ENCODE measurements around the gene GABRE.

GABRE gene, protein sequence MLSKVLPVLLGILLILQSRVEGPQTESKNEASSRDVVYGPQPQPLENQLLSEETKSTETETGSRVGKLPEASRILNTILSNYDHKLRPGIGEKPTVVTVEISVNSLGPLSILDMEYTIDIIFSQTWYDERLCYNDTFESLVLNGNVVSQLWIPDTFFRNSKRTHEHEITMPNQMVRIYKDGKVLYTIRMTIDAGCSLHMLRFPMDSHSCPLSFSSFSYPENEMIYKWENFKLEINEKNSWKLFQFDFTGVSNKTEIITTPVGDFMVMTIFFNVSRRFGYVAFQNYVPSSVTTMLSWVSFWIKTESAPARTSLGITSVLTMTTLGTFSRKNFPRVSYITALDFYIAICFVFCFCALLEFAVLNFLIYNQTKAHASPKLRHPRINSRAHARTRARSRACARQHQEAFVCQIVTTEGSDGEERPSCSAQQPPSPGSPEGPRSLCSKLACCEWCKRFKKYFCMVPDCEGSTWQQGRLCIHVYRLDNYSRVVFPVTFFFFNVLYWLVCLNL

DNA sequence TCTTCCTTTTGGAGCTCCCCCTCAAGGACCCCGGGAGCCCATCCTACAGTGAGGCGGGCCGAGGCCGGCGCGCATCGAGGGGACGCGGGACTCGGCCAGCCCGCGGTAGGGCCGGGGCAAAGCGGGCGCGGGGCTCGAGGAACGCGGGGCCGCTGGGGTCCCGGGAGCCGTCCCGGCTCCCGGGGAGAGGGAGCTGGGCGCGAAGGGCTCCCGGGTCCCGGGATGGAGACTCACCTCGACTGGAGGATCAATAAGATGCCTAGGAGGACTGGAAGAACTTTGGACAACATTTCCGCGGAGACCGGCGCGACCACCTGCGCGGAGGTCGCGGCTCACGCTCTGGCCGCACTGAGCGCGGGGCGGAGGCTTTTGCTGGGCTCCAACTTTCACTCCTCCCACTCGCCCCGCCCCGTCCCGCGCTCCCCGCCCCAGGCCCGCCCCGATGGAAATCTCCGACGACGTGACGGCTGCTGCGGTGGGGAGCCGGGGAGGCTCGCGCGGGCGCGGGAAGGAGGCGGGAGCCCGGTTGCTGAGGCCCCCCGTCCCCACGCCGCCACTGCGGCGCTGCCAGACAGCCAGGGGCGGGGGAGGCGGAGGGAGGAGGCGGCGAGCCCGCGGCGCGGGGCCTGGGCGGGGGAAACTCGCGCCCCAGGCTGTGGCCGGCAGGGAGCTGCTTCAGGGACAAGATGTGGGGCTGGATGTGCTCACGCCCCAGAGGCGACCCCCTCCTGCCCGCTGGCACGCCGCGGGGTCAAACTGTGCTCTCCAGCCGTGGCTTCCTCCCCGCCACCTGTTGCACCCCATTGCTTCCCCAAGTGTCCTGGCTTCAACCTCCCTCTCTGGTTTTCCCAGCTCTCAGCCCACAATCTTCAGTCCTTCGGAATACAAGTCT lies at the start of gene GABRE:
TSS of gene GABRE (minus strand) at position 341 of the 892 bp plus-strand sequence. CDS start at position 290, 51 bp downstream.
- Histone ChIP-seq H3K9ac (ENCODE audit: insufficient read length) (peak within 1 kb of the TSS; percentile 76), H3K36me3 (ENCODE audit: insufficient read depth, low read length) (peaks cover 6% of the 10 kb centered on the region; the same call in 1 of the 2 replicates), H3K9me3 (ENCODE audit: low read depth, low read length) (no peaks in the 10 kb centered on the region), H3K4me3 (peak within 1 kb of the TSS; percentile 78), H3K27ac (no peak within 1 kb of the TSS)
- no peak for DNase-seq (ENCODE audit: low read depth, low spot score)
- TF ChIP-seq FOXP2 (optimal IDR thresholded peaks at IDR 0.05; ENCODE audit: control extremely low read depth, extremely low read length, insufficient read depth) (no peak), EZH2 (IDR thresholded peaks at IDR 0.05) (no peak), POLR2AphosphoS5 (IDR thresholded peaks at IDR 0.05; ENCODE audit: borderline replicate concordance, low read depth, low read length) (peak; percentile 81)

DNA sequence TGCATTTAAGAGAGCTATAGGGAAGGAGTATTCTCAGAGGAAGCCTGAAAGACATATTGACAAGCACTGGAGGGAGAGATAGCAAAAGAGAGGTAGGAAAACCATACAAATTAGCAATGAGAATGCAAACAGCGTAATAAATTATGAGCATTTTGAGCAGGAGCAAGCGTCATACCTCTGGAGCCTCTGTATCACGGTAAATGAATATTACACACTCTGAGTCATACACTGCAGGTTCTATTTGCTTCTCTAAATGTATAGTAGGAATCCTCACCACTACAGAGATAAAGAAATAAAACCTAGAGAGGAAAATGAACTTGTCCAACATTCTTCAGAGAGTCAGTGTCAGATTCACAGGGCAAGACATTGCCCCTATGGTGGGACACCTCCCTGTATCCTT lies 46.4 kb upstream of the GABRE start:
- H3K27ac ChIP-seq = no peak overlapping the region
- TF ChIP-seq FOXP2 (optimal IDR thresholded peaks at IDR 0.05; ENCODE audit: control extremely low read depth, extremely low read length, insufficient read depth) = no peak
- TF ChIP-seq POLR2AphosphoS5 (IDR thresholded peaks at IDR 0.05; ENCODE audit: borderline replicate concordance, low read depth, low read length) = no peak
- TF ChIP-seq EZH2 (IDR thresholded peaks at IDR 0.05) = no peak
- no peaks in the 10 kb centered on the region for H3K36me3 ChIP-seq (ENCODE audit: insufficient read depth, low read length)
- H3K9me3 ChIP-seq (ENCODE audit: low read depth, low read length) = no peaks in the 10 kb centered on the region
- no peak overlapping the region for H3K4me3 ChIP-seq
- no peak overlapping the region for H3K9ac ChIP-seq (ENCODE audit: insufficient read length)
- DNase-seq (ENCODE audit: low read depth, low spot score) = no peak

DNA sequence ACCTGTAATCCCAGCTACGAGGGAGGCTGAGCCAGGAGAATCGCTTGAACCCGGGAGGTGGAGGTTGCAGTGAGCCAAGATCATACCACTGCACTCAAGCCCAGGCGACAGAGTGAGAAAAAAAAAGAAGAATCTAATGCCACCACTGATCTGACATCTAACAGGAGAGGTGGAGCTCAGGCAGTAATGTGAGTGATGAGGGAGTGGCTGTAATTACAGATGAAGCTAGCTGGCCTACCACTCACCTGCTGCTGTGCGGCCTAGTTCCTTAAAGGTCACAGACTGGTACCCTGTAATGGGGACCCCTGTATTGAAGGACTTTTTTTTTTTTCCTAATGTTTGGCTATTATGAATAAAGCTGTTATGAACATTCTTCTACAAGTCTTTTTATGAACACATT lies 25.3 kb upstream of the GABRE start:
- no peak overlapping the region for H3K9ac ChIP-seq (ENCODE audit: insufficient read length)
- H3K9me3 ChIP-seq (ENCODE audit: low read depth, low read length) = no peaks in the 10 kb centered on the region
- no peak overlapping the region for H3K4me3 ChIP-seq
- no peak overlapping the region for H3K27ac ChIP-seq
- TF ChIP-seq POLR2AphosphoS5 (IDR thresholded peaks at IDR 0.05; ENCODE audit: borderline replicate concordance, low read depth, low read length) = no peak
- TF ChIP-seq FOXP2 (optimal IDR thresholded peaks at IDR 0.05; ENCODE audit: control extremely low read depth, extremely low read length, insufficient read depth) = no peak
- TF ChIP-seq EZH2 (IDR thresholded peaks at IDR 0.05) = no peak
- H3K36me3 ChIP-seq (ENCODE audit: insufficient read depth, low read length) = no peaks in the 10 kb centered on the region
- DNase-seq (ENCODE audit: low read depth, low spot score) = no peak

DNA sequence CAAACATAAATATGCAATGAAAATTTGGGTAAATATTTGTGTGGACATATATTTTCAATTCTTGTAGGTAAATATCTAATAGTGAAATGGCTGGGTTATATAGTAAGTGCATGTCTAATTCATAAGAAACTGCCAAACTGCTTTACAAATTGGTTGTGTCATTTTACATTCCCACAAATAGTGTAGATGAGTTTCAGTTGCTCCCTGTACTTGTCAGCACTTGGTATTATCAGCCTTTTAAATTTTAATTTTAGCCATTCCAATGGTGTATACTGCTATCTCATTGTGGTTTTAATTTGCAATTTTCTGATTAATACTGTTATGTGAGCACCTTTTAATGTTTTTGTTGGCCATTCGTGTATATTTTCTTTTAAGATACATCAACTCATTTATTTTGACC lies 23.1 kb upstream of the GABRE start:
- DNase-seq (ENCODE audit: low read depth, low spot score) = no peak
- no peak overlapping the region for H3K4me3 ChIP-seq
- H3K9ac ChIP-seq (ENCODE audit: insufficient read length) = no peak overlapping the region
- H3K36me3 ChIP-seq (ENCODE audit: insufficient read depth, low read length) = no peaks in the 10 kb centered on the region
- TF ChIP-seq POLR2AphosphoS5 (IDR thresholded peaks at IDR 0.05; ENCODE audit: borderline replicate concordance, low read depth, low read length) = no peak
- TF ChIP-seq FOXP2 (optimal IDR thresholded peaks at IDR 0.05; ENCODE audit: control extremely low read depth, extremely low read length, insufficient read depth) = no peak
- no peak for TF ChIP-seq EZH2 (IDR thresholded peaks at IDR 0.05)
- no peaks in the 10 kb centered on the region for H3K9me3 ChIP-seq (ENCODE audit: low read depth, low read length)
- no peak overlapping the region for H3K27ac ChIP-seq

DNA sequence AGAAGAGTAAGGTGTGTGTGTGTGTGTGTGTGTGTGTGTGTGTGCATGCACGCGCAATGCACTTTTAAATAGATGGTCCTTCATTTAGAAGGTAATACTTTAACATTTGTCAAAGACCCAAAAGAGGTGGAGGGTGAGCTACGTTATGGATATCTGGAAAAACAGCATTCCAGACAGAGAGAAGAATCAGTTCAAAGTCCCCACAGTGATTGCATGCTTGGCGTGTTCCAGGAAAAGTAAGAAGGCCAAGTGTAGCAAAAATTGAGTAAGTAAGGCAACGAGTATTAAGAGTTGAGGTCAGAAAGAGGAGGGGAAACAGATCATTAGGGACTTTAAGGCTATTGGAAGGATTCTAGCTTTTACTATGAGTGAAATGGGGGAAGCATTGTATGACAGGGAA lies 21.9 kb upstream of the GABRE start:
- Histone ChIP-seq H3K9ac (ENCODE audit: insufficient read length) (no peak overlapping the region), H3K4me3 (no peak overlapping the region), H3K9me3 (ENCODE audit: low read depth, low read length) (no peaks in the 10 kb centered on the region), H3K27ac (no peak overlapping the region), H3K36me3 (ENCODE audit: insufficient read depth, low read length) (no peaks in the 10 kb centered on the region)
- no peak for DNase-seq (ENCODE audit: low read depth, low spot score)
- TF ChIP-seq FOXP2 (optimal IDR thresholded peaks at IDR 0.05; ENCODE audit: control extremely low read depth, extremely low read length, insufficient read depth) = no peak
- no peak for TF ChIP-seq POLR2AphosphoS5 (IDR thresholded peaks at IDR 0.05; ENCODE audit: borderline replicate concordance, low read depth, low read length)
- TF ChIP-seq EZH2 (IDR thresholded peaks at IDR 0.05) = no peak

DNA sequence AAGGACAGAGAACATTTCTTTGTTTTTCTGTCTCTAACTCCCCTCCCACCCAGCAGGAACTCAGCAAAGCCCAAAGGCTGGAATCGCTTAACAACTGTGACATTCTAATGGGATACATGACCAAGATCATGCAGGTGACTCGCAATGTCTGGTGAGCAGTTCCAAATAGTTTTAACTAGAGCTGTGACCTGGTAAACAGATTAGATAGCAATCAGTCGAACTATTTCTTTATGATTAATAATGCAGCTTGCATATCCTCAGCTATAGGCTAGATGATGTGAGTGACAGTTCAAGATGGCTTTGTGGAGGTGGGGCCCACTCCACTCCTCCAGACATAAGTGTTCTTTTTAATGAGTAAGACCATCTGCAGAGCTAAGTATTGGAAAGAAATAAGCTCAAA lies 20.0 kb upstream of the GABRE start:
- H3K36me3 ChIP-seq (ENCODE audit: insufficient read depth, low read length) = no peaks in the 10 kb centered on the region
- no peak overlapping the region for H3K27ac ChIP-seq
- H3K9me3 ChIP-seq (ENCODE audit: low read depth, low read length) = no peaks in the 10 kb centered on the region
- no peak overlapping the region for H3K4me3 ChIP-seq
- DNase-seq (ENCODE audit: low read depth, low spot score) = no peak
- H3K9ac ChIP-seq (ENCODE audit: insufficient read length) = no peak overlapping the region
- TF ChIP-seq POLR2AphosphoS5 (IDR thresholded peaks at IDR 0.05; ENCODE audit: borderline replicate concordance, low read depth, low read length) = no peak
- no peak for TF ChIP-seq FOXP2 (optimal IDR thresholded peaks at IDR 0.05; ENCODE audit: control extremely low read depth, extremely low read length, insufficient read depth)
- no peak for TF ChIP-seq EZH2 (IDR thresholded peaks at IDR 0.05)

DNA sequence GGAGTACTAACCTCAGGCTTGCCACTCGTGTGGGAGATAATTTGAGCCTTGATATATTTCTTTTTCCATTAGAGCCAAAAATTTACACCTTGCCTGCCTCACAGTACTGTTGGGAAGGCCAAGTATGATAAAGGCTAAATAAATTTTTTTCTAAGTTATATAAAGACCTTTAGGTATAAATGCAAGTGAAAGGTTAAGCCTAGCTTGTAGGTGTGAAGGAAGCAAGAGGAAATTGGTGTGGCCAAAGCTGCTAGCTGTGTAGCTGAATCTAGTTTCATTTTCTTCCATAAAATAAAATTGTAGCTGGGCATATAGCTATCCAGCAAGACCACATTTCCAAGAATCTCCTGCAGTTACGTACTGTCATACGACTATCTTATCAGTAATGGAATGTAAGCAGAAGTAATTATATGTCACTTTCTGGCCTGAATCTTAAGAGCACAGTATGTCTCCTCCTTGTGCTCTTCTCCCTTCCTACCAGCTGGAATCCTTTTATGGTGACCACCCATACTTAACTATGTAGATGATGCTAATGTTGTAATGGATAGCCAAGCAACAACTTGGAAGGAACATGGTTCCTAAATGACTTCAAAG lies 14.3 kb upstream of the GABRE start:
- Histone ChIP-seq H3K36me3 (ENCODE audit: insufficient read depth, low read length) (no peaks in the 10 kb centered on the region), H3K9ac (ENCODE audit: insufficient read length) (no peak overlapping the region), H3K9me3 (ENCODE audit: low read depth, low read length) (no peaks in the 10 kb centered on the region), H3K27ac (no peak overlapping the region), H3K4me3 (no peak overlapping the region)
- no peak for TF ChIP-seq POLR2AphosphoS5 (IDR thresholded peaks at IDR 0.05; ENCODE audit: borderline replicate concordance, low read depth, low read length)
- no peak for TF ChIP-seq EZH2 (IDR thresholded peaks at IDR 0.05)
- no peak for TF ChIP-seq FOXP2 (optimal IDR thresholded peaks at IDR 0.05; ENCODE audit: control extremely low read depth, extremely low read length, insufficient read depth)
- no peak for DNase-seq (ENCODE audit: low read depth, low spot score)

DNA sequence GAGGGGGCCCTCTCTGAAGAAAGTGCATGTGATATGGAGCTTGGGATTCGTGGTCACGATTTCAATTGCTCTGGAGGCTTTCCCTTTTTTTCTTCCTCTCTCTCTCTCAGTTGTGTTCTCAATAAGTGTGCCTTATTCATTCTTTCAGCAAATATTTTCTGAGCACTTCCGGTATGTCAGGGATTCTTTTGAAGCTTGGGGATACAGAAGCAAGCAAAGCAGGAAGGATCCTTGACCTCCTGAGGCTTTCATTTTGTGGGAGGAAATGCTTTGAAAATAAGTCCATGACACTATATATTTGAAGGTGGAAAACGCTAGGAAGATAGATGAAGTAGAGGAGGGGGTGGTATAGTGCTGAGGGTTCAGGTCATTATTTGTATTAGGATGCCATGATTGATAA lies 12.6 kb upstream of the GABRE start:
- DNase-seq (ENCODE audit: low read depth, low spot score) = no peak
- no peak overlapping the region for H3K4me3 ChIP-seq
- TF ChIP-seq FOXP2 (optimal IDR thresholded peaks at IDR 0.05; ENCODE audit: control extremely low read depth, extremely low read length, insufficient read depth) (no peak), POLR2AphosphoS5 (IDR thresholded peaks at IDR 0.05; ENCODE audit: borderline replicate concordance, low read depth, low read length) (no peak), EZH2 (IDR thresholded peaks at IDR 0.05) (no peak)
- H3K36me3 ChIP-seq (ENCODE audit: insufficient read depth, low read length) = no peaks in the 10 kb centered on the region
- no peaks in the 10 kb centered on the region for H3K9me3 ChIP-seq (ENCODE audit: low read depth, low read length)
- no peak overlapping the region for H3K9ac ChIP-seq (ENCODE audit: insufficient read length)
- no peak overlapping the region for H3K27ac ChIP-seq

All from SK-N-MC (cell line).